ENCODE data around the gene CPEB3. TPM values are rescaled to one million over a fixed set of nuclear protein-coding genes. Genes with fewer than 3 reads are reported as not detected.
"Not testable (repeated sequence)": the region's sequence is repeated elsewhere in the genome, so short reads cannot be mapped to it uniquely, and the experiment has no call there.

The CPEB3 gene
- total RNA-seq = 2.6 to 3.0 TPM (median 2.6 TPM) in 3 replicates

- DNase-seq (ENCODE audit: low spot score in 2 of 2, unreplicated experiment in 2 of 2) = peak; percentile 87 to 93
- peak; percentile 83 for TF ChIP-seq CTCF (IDR thresholded peaks at IDR 0.05; ENCODE audit: unreplicated experiment)
- peak within 1 kb of the TSS; percentile 92 for H3K27ac Mint-ChIP-seq
- peaks cover 7% of the 10 kb centered on the region for H3K36me3 Mint-ChIP-seq
- H3K27me3 Mint-ChIP-seq (ENCODE audit: low read depth) = no peaks in the 10 kb centered on the region
- H3K9me3 Mint-ChIP-seq = no peaks in the 10 kb centered on the region
- H3K4me1 Mint-ChIP-seq = peaks cover 21% of the 10 kb centered on the region
- H3K4me3 Mint-ChIP-seq = peak within 1 kb of the TSS; percentile 92
Observed at GRCh38 chr10:92290837-92291615, at the start of gene CPEB3, which contains the start of gene MARCHF5. Gene CPEB3 (minus strand): TSS chr10:92291078. CDS start chr10:92240350, 50,728 bp downstream. Gene MARCHF5 (plus strand): TSS chr10:92291167. CDS start chr10:92291495, 328 bp downstream.

DNA sequence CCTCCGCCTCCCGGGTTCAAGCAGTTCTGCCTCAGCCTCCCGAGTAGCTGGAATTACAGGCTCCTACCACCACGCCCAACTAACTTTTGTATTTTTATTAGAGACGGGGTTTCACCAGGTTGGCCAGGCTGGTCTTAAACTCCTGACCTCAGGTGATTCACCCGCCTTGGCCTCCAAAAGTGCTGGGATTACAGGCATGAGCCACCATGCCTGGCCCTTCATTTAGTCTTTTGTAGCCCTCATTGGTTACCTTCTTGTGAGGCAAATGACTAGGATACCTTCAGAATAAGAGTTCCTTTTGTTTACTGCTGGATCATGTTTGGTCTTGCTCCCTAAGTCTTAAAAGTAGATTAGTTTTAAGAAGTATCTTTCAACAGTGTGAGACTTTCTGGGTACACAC, 39.0 kb upstream of the CPEB3 start:
- H3K4me3 Mint-ChIP-seq; H3K4me1 Mint-ChIP-seq; DNase-seq (ENCODE audit: low spot score in 2 of 2, unreplicated experiment in 2 of 2); H3K27ac Mint-ChIP-seq; H3K9me3 Mint-ChIP-seq; H3K36me3 Mint-ChIP-seq; H3K27me3 Mint-ChIP-seq (ENCODE audit: low read depth): not testable (repeated sequence)

DNA sequence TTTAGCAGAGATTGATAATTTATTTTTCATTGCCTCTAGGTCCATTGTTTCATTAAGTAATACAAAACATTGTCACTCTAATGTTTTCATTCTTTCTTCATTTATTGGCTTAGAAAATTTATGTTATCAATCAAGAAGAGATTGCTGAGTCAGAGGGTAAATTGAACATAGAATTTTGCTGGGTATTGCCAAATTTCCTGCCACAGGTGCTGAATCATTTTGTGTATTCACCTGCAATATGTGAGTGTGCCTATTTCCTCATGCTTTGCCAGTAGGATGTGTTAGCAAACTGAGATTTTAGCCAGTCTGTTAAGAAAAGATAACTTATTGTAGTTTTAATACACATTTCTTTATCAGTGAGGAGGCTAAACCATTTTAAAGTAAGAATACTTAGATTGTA, 38.1 kb upstream of the CPEB3 start:
- no peak overlapping the region for H3K27ac Mint-ChIP-seq
- H3K27me3 Mint-ChIP-seq (ENCODE audit: low read depth) = no peaks in the 10 kb centered on the region
- H3K9me3 Mint-ChIP-seq = peaks cover 2% of the 10 kb centered on the region
- no peak overlapping the region for H3K4me3 Mint-ChIP-seq
- DNase-seq (ENCODE audit: low spot score in 2 of 2, unreplicated experiment in 2 of 2) = no peak
- H3K4me1 Mint-ChIP-seq = no peaks in the 10 kb centered on the region
- peaks cover 11% of the 10 kb centered on the region for H3K36me3 Mint-ChIP-seq
- TF ChIP-seq CTCF (IDR thresholded peaks at IDR 0.05; ENCODE audit: unreplicated experiment) = no peak

DNA sequence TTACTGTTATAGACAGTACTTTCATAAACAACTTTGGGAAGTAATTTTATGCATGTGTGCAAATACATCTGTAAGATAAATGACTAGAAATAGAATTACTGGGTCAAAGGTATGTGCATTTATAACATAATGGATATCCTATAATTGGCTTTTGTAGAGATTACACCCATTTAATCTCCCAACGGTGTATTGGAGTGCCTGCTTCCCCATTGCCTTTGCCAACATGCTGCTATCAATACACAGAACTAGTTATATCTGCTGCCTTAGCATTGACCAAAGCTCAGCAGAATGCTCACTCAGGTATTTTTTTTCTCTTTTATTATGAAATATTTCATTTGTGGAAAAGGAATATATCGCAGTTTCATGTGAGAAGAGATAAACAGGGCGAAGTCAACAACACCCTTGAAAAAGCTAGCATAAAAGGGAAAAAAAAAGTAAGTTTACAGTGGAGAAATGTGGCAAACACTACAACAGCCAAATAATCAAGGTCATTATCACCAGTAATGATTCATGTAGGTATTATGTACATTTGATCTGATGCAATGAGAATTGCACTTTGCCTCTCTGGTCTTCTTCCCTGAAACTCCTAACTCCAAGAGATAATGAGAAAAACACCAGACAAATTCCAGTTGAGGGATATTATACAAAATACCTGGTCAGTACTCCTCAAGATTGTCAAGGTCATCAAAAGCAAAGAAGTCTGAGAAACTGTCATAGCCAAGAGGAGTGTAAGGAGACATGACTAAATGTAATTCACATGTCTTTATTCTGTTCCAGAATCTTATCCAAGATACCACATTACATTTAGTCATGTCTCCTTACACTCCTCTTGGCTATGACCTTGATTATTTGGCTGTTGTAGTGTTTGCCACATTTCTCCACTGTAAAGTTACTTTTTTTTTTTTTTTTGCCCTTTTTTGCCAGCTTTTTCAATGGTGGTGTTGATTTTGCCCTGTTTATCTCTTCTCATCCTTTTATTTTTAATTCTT, 36.9 kb upstream of the CPEB3 start:
- Mint-ChIP-seq H3K9me3 (peaks cover 12% of the 10 kb centered on the region), H3K27me3 (ENCODE audit: low read depth) (no peaks in the 10 kb centered on the region), H3K27ac (no peak overlapping the region), H3K4me3 (no peak overlapping the region), H3K4me1 (no peaks in the 10 kb centered on the region), H3K36me3 (peaks cover 18% of the 10 kb centered on the region)
- no peak for TF ChIP-seq CTCF (IDR thresholded peaks at IDR 0.05; ENCODE audit: unreplicated experiment)
- no peak for DNase-seq (ENCODE audit: low spot score in 2 of 2, unreplicated experiment in 2 of 2)

- Mint-ChIP-seq H3K27ac (no peak overlapping the region), H3K27me3 (ENCODE audit: low read depth) (no peaks in the 10 kb centered on the region), H3K36me3 (peaks cover 44% of the 10 kb centered on the region), H3K4me3 (no peak overlapping the region), H3K4me1 (no peaks in the 10 kb centered on the region), H3K9me3 (peaks cover 27% of the 10 kb centered on the region)
- TF ChIP-seq CTCF (IDR thresholded peaks at IDR 0.05; ENCODE audit: unreplicated experiment) = no peak
- DNase-seq (ENCODE audit: low spot score in 2 of 2, unreplicated experiment in 2 of 2) = no peak
Observed at GRCh38 chr10:92323079-92323478, 32.2 kb upstream of the CPEB3 start.

All from mesothelial cell of epicardium (in vitro differentiated cells).